Neural progenitor cell (in vitro differentiated cells): ENCODE measurements around the gene RAB37.
A peak's percentile ranks its signal among the peaks of the same experiment; 100 is the strongest.

Experiments
- CTCF ChIP-seq: fragments of 200-600 bp; sonication (generic); IDR thresholded peaks from 2 replicates; pipeline ENCODE4 v1.5.1; 2017; ENCODE audit warnings: antibody characterized with exemption, mild to moderate bottlenecking
- EZH2 ChIP-seq: fragments of 200-600 bp; sonication (generic); IDR thresholded peaks from 2 replicates; pipeline ENCODE4 v1.6.1; 2017; ENCODE audit warnings: antibody characterized with exemption, mild to moderate bottlenecking, moderate library complexity
- EZH2phosphoT487 ChIP-seq: fragments of 200-600 bp; sonication (generic); IDR thresholded peaks from 2 replicates; pipeline ENCODE4 v1.6.1; 2017; ENCODE audit warnings: antibody characterized with exemption

GRCh38 chr17:74770498-74771318 is 33.7 kb downstream of the RAB37 start:
- TF ChIP-seq CTCF = peak; percentile 78
- TF ChIP-seq EZH2phosphoT487 = no peak
- no peak for TF ChIP-seq EZH2
